Fibroblast of pulmonary artery (primary cell): ENCODE results near the gene APRT.

Experiments
- DNase-seq: peaks from one replicate; pipeline ENCODE4 v3.0.0-alpha.2; 2010; ENCODE audit warnings: low read depth
- H3K4me3 ChIP-seq: replicated peaks from 2 replicates; pipeline ENCODE4 v1.5.1; 2011; ENCODE audit warnings: low read depth, mild to moderate bottlenecking, control low read depth, low read length, moderate library complexity
- TF ChIP-seq, protein P1 (sequence below): IDR thresholded peaks from 2 replicates; pipeline ENCODE4 v1.5.1; 2011; ENCODE audit warnings: mild to moderate bottlenecking, control low read depth, low read length, inconsistent platforms; ENCODE audit errors: missing control alignments

Gene APRT, protein sequence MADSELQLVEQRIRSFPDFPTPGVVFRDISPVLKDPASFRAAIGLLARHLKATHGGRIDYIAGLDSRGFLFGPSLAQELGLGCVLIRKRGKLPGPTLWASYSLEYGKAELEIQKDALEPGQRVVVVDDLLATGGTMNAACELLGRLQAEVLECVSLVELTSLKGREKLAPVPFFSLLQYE

DNA sequence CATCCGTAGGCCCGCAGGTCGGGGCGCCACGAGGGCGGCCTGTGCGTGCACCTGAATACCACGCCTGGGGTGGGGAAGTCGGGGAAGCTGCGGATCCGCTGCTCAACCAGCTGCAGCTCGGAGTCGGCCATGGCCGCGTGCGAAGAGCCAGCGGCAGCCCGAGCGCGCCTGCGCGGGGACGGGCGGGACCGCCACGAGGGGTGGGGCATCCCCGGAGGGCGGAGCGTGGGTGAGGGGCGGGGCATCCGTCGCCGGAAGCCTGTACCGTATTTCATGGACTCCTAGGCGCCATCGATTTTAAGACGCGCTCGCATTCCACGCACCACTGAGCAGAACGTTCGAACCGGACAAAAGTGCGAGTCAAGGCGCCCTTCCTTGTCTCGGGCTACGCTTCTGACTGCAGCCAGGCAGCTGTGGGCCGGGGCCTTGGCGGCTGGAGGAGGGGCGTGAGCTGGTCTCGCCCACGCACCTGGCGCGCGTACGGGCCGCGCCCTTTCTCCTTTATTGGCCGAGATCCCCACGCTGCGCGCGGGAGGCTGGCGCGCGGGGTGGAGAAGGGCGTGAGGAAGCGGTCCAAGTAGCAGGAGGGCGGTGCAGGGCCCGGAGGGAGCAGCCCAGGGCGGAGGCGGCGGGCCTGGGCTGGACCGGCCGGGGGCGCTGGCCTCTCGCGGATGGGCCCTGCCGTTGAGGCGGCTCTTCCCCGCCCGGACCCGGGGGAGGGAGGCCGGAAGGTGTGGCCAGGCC lies at the start of gene APRT:
Gene APRT (minus strand): TSS at position 160 of the 744 bp plus-strand sequence. CDS start 29 bp downstream, at position 131.
- DNase-seq: peak; percentile 96
- TF ChIP-seq, protein P1, sequence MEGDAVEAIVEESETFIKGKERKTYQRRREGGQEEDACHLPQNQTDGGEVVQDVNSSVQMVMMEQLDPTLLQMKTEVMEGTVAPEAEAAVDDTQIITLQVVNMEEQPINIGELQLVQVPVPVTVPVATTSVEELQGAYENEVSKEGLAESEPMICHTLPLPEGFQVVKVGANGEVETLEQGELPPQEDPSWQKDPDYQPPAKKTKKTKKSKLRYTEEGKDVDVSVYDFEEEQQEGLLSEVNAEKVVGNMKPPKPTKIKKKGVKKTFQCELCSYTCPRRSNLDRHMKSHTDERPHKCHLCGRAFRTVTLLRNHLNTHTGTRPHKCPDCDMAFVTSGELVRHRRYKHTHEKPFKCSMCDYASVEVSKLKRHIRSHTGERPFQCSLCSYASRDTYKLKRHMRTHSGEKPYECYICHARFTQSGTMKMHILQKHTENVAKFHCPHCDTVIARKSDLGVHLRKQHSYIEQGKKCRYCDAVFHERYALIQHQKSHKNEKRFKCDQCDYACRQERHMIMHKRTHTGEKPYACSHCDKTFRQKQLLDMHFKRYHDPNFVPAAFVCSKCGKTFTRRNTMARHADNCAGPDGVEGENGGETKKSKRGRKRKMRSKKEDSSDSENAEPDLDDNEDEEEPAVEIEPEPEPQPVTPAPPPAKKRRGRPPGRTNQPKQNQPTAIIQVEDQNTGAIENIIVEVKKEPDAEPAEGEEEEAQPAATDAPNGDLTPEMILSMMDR: no peak
- peak within 1 kb of the TSS; percentile 70 for H3K4me3 ChIP-seq

DNA sequence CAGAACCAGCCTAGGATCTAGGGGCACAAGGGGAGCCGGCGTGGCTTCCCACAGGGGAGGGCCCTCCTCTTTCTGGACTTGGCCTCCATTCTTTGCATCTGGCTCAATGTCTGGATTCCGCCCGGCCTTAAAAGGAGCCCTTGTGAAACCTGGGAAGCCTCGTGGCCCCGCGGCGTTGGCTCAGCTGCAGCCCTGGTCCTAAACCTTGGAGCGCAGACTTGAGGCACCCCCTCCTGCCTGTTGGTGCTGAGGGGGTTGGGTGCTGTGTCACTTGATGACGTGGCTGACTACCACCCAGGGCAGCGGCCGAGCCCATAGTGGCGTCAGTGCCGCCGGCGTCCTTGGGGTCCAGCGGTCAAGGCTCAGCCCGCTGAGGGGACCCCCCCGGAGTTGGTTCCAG lies 49.6 kb upstream of the APRT start:
- H3K4me3 ChIP-seq: no peak overlapping the region
- DNase-seq: no peak
- TF ChIP-seq, protein P1: no peak

DNA sequence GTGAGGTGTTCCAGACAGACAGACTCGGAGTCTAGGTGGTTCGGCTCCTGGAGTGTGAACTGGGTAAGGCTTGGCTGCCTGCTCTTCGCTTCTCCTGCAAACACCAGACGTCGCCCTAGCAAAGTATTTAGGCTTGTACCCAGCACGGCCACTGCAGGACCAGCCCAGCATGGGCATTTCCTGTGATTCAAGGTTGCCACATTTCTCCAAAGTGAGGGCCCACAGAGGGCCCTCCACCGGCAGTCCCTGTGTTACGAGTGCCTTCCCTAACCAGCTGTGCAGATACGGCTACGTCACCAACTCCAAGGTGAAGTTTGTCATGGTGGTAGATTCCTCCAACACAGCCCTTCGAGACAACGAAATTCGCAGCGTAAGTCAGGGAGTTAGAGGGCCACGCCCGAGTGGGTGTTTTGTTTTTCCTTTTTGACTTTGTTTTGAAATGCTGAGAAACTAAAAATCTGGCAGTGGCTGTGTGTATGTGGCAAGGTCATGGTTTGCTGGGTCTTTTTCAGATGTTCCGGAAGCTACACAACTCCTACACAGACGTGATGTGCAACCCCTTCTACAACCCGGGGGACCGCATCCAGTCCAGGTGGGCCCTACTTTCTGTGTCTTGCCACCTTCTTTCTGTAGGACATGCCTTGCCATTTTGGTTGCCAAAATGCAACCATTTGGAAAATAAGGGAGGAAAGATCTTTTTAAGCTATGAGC lies 47.8 kb upstream of the APRT start:
- H3K4me3 ChIP-seq: no peak overlapping the region
- DNase-seq: no peak
- TF ChIP-seq, protein P1: no peak

DNA sequence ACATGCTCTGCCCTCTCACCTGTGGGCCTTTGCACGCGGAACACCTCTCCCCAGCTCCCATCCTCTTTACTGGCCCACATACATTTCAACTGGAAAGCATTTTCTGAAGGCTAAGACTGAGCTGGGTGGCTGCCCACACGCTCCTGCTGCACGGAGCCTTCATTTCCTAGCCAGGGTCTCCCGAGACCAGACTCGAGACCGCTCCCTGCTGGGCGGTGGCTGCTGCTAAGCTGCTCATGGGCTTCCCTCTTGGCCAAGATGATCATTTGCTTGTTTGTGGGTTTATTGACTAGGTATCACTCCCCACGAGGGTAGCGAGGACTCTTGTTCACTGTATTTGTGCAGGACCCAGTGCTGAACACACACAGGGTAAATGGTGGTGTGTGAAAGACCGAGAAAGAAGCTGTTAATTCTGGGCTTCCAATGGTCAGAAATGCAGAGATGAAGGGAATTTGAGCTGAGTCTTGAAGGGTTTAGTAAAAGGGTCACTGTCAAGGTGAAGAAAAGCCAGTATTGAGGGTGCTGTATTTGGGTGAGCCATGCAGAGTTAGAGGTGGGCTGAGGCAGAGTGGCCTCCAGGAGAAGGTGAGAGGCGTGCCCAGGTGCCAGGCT lies 46.1 kb upstream of the APRT start:
- peak overlapping the region; percentile 99 for H3K4me3 ChIP-seq
- peak; percentile 83 for DNase-seq
- TF ChIP-seq, protein P1: peak; percentile 94

DNA sequence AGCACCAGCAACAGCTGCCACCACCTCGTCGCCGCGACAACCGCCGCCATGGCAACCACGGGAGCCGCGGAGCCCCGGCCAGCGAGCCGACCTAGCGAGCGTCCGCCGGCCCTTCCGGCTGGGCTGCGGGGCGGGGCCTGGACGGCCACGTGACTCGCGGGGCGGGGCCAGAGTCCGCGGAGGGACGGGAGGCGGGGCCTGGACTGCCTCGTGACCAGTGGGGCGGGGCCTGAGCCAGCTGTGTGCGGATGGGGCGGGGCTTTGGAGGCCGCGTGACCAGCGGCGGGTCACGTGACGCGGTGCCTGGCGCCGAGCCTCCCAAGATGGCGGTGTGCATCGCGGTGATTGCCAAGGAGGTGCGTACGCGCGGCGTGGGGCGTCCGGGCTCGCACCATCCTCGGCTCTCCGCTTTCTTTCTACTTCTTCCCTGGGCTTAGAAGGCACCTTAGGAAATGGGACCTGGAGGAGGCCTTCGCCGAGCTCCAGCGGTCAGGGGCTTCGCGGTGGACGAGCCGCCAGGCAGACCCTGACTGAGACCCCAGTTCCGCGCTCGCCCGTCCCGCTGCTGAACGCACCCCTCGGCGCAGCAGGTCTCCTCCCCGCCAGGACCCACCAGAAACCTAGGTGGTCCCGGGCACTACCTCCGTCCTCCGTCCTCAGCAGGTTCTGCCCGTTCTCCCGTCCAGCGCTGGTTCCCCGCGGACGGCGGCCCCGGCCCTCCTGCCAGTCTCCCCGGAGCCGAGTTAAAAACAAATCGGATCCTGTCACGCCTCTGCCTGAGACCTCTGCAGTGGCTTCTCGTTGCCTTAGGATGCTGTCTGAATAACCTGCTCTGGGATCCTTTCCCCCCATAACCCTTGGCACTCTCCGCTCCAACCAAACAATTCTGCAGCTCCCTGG lies 45.4 kb upstream of the APRT start, which contains the start of the genes GALNS and TRAPPC2L:
Gene GALNS (minus strand): TSS at position 120 of the 900 bp plus-strand sequence. CDS start 70 bp downstream, at position 50.
Gene TRAPPC2L (plus strand): TSS at position 300 of the 900 bp plus-strand sequence. CDS start 24 bp downstream, at position 324.
- TF ChIP-seq, protein P1: no peak
- H3K4me3 ChIP-seq: peak within 1 kb of the TSS; percentile 99
- peak; percentile 97 for DNase-seq
